ENCODE data around the gene ZNHIT3. TPM values are rescaled to one million over a fixed set of nuclear protein-coding genes. Genes with fewer than 3 reads are reported as not detected.
"Not testable (repeated sequence)": the region's sequence is repeated elsewhere in the genome, so short reads cannot be mapped to it uniquely, and the experiment has no call there.

Gene ZNHIT3
- total RNA-seq, 1 experiment from 2014 or later = 33.9 TPM

GRCh38 chr17:36506249-36506826, 19.9 kb downstream of the ZNHIT3 start:
- no peaks in the 10 kb centered on the region for H3K27me3 Mint-ChIP-seq (ENCODE audit: insufficient read depth, unreplicated experiment)
- POLR2A ChIA-PET = interaction anchor here (0.5 to 1.1 kb wide), 3 partner anchors 9 to 1420 kb away, joined by 3 to 5 read pairs (median 3); no protein-coding TSS in a partner anchor
- no TSS peak for BruUV-seq (replicated peaks)
- TF ChIP-seq CTCF (IDR thresholded peaks at IDR 0.05; ENCODE audit: unreplicated experiment) = no peak
- intact Hi-C loops (cut with micrococcal nuclease) = no loop called here
- no peak overlapping the region for H3K4me3 Mint-ChIP-seq (ENCODE audit: unreplicated experiment)
- peaks cover 6% of the 10 kb centered on the region for H3K4me1 Mint-ChIP-seq (ENCODE audit: insufficient read depth, unreplicated experiment)
- no peak for DNase-seq (ENCODE audit: unreplicated experiment)
- H3K36me3 Mint-ChIP-seq (ENCODE audit: insufficient read depth, unreplicated experiment) = peaks cover 38% of the 10 kb centered on the region
- H3K9me3 Mint-ChIP-seq (ENCODE audit: unreplicated experiment) = no peaks in the 10 kb centered on the region
- no peak overlapping the region for H3K27ac Mint-ChIP-seq (ENCODE audit: low read depth, unreplicated experiment)
- CTCF ChIA-PET = no interaction called here

GRCh38 chr17:36506831-36507230, 20.4 kb downstream of the ZNHIT3 start:
- peaks cover 6% of the 10 kb centered on the region for H3K4me1 Mint-ChIP-seq (ENCODE audit: insufficient read depth, unreplicated experiment)
- H3K4me3 Mint-ChIP-seq (ENCODE audit: unreplicated experiment) = no peak overlapping the region
- POLR2A ChIA-PET = interaction anchor here (0.6 to 1.1 kb wide), 2 partner anchors 9 to 14 kb away, joined by 3 to 5 read pairs; no protein-coding TSS in a partner anchor
- CTCF ChIA-PET = no interaction called here
- H3K27me3 Mint-ChIP-seq (ENCODE audit: insufficient read depth, unreplicated experiment) = no peaks in the 10 kb centered on the region
- H3K27ac Mint-ChIP-seq (ENCODE audit: low read depth, unreplicated experiment) = no peak overlapping the region
- no TSS peak for BruUV-seq (replicated peaks)
- no peak for TF ChIP-seq CTCF (IDR thresholded peaks at IDR 0.05; ENCODE audit: unreplicated experiment)
- DNase-seq (ENCODE audit: unreplicated experiment) = no peak
- H3K9me3 Mint-ChIP-seq (ENCODE audit: unreplicated experiment) = no peaks in the 10 kb centered on the region
- intact Hi-C loops (cut with micrococcal nuclease) = no loop called here
- H3K36me3 Mint-ChIP-seq (ENCODE audit: insufficient read depth, unreplicated experiment) = peaks cover 41% of the 10 kb centered on the region

- Mint-ChIP-seq H3K4me1 (ENCODE audit: insufficient read depth, unreplicated experiment) (peaks cover 3% of the 10 kb centered on the region), H3K9me3 (ENCODE audit: unreplicated experiment) (no peaks in the 10 kb centered on the region), H3K36me3 (ENCODE audit: insufficient read depth, unreplicated experiment) (peaks cover 39% of the 10 kb centered on the region), H3K4me3 (ENCODE audit: unreplicated experiment) (no peak overlapping the region), H3K27ac (ENCODE audit: low read depth, unreplicated experiment) (no peak overlapping the region), H3K27me3 (ENCODE audit: insufficient read depth, unreplicated experiment) (no peaks in the 10 kb centered on the region)
- intact Hi-C loops (cut with micrococcal nuclease) = no loop called here
- TF ChIP-seq CTCF (IDR thresholded peaks at IDR 0.05; ENCODE audit: unreplicated experiment) = no peak
- POLR2A ChIA-PET = interaction anchor here (1.1 kb wide), 1 partner anchor 10 kb away, joined by 5 read pairs; no protein-coding TSS in a partner anchor
- CTCF ChIA-PET = no interaction called here
- no peak for DNase-seq (ENCODE audit: unreplicated experiment)
- BruUV-seq (replicated peaks) = no TSS peak
These were observed 20.8 kb downstream of the ZNHIT3 start for GRCh38 chr17:36507266-36507665.

- H3K9me3 Mint-ChIP-seq (ENCODE audit: unreplicated experiment); CTCF ChIA-PET; H3K27me3 Mint-ChIP-seq (ENCODE audit: insufficient read depth, unreplicated experiment); DNase-seq (ENCODE audit: unreplicated experiment); H3K4me3 Mint-ChIP-seq (ENCODE audit: unreplicated experiment); H3K27ac Mint-ChIP-seq (ENCODE audit: low read depth, unreplicated experiment); H3K4me1 Mint-ChIP-seq (ENCODE audit: insufficient read depth, unreplicated experiment); intact Hi-C loops (cut with micrococcal nuclease); BruUV-seq (replicated peaks): not testable (repeated sequence)
- H3K36me3 Mint-ChIP-seq (ENCODE audit: insufficient read depth, unreplicated experiment) = peaks cover 28% of the 10 kb centered on the region
- POLR2A ChIA-PET = interaction anchor here (0.8 to 1.5 kb wide), 2 partner anchors 14 to 18 kb away, joined by 3 to 5 read pairs; no protein-coding TSS in a partner anchor
These were observed 22.0 kb downstream of the ZNHIT3 start for GRCh38 chr17:36508439-36508838.
